NOMO-1 (cell line): ENCODE measurements around the gene DLG1.

Experiments used
- DNase-seq, 2 experiments: peaks; one replicate each; lab custom pipeline; 2025; ENCODE audit not compliant: unreplicated experiment in 2 of 2; lab: John Stamatoyannopoulos, UW

The DLG1 gene

DNA sequence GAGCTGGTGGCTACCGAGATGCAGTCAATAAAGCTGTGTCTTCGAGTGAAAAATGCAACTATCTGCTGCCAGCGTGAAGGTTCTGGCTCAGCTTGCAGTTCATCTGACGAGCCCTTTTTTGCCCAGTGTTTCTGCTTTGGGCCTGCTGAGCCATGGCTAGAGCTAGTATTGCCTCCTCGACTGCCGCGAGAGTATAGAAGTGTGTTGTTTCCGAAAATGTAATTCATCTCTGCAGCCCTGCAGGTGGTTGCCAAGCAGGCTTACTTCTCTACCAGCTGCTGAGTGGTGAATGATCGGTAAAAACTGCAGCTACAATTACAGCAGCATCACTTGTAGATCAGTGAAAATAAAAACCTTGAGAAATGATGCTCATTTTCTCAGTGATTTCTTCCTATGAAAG, 114.8 kb downstream of the DLG1 start:
- DNase-seq: no peak

DNA sequence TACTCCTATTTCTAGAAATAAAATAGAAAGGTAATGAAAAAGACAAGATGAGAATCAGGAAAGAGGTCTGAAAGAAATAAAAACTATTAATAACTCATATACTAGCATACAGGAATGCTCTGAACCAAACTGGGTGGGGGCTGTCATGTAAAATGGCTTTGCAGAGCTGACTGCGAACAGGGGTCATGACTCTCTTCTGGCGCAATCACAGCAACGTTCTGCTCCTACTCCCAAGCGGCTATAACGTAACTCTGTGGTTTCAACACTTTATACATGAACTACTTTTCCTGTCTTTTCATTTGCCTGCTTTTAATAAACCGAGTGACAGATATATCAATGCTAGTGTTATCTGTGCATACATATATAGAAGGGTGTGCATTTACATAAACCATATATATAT, 116.7 kb downstream of the DLG1 start:
- peak; percentile 81 to 97 for DNase-seq

DNA sequence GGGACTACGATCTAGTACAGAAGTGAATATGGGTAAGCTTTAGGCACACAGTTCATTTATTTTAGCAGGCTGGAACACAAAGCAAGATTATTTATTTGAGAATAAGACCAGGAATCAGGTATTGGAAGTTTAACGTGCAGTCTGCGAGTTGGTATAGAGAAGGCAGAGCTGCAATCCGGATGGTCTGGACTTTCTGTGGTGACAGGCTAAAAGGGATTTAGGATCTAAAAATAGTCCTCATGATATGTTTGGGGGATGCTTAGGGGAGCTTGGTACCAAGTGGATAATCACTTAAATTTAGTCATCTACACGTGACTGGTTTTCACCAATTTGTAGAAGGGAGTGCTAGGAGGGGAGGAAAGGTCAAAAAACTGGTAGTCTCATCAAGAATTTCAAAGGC, 119.4 kb downstream of the DLG1 start:
- no peak for DNase-seq

DNA sequence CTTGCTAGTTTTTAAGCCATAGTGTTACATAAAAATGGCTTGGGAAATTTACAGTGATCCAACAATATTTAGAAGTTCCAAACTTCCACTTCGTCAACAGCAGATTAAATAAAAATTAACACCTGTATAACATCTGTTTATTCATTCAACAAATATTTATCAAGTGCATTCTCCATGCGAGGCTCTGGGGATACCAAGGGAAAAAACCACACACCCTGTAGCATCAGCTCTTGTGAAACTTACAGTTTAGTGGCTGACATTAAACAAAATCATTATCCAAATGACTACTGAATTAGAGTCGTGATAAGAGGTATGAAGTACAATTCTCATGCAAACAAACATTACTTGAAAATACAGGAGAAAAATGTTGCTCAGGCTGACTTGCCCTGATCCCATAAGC, 122.9 kb downstream of the DLG1 start:
- DNase-seq: no peak

DNA sequence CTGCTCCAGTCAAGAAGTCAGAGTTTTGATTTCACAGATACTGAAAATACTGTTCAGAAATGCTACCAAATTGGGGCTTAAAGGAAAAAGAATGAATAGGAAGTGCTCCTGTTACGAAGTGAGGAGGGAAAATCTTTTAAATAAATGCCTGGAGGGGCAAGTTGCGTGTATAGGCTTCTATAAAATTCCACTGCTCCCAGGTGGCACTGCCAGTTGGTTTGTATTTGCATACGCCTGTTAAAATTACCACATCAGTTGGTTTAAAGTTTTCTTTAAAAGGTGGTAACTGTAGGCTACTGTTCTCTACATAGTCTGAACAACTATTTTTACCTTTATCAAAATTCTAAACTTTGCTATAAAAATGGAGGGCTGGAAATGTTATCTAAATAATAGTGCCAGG, 123.5 kb downstream of the DLG1 start:
- DNase-seq: no peak

DNA sequence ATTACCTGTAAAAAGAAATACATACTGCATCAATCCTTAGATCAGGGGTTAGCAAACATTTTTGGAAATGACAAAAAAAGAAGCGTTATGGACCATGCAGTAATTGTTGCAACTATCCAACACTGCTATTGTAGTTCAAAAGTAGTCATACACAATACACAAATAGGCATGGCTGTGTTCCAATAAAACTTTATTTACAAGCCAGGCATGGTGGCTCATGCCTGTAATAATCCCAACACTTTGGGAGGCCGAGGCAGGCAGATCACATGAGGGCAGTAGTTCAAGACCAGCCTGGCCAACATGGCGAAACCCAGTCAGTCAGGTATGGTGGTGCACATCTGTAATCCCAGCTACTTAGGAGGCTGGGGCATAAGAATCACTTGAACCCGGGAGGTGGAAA, 124.8 kb downstream of the DLG1 start:
- no peak for DNase-seq

DNA sequence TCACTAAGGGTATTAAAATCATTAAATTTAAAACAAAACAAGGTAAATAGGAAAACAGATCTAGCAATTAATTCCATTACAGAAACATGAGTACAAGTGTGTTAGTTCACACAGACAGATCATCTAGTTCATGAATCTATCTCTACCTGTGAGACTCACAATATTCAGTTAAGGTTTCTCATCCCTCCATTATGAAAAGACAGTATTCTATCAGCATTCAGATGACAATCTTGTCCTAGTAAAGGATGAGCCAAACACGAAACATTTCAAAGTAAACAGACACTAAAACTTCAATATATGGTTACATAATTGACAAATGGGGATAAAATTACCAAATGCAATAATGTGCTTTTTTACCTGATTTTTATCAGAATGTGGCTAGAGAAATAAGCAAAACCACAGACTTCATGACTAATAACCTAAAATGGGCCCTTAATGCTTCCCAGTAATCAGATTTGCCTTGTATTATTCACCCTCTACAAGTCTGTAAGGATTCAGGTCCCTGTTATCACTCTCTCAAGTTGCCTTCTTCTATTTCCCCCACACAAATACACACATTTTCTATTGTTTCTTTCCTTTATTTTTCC, 126.8 kb downstream of the DLG1 start:
- no peak for DNase-seq

DNA sequence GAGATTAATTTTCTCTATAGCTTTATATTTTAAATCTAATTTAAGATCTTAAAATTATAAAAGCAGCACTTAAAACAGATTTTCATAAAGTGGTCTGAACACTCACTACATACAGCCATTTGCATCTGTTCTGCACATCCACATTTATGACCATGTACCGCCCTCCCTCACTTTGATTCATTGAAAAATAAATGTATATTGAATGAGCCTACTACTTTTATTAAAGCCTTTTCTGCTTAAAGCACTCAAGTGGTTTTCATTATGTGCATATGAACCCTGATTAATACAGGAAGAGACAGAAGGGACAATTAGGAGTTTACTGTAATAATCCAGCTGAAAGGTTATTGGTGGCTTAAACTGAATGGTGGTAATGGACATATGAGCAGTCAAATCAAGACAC, 129.4 kb downstream of the DLG1 start:
- no peak for DNase-seq

DNA sequence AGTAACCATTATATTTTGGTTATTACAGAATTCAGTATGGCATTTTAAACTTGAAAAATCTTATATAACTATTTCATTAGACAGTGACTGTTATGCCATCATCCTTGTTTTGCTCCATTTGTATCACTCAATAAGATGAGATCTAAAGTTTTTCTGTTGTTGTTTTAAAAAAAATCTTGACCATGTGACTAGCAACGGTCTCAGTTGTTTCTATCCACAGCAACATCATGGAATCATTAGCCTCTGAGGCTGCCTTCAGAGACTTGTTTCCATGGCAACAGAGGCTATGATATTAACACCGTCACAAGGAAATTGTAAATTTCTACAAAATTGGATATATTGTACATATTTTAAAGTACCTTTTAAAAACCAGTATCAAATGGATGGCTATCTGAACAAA, 129.8 kb downstream of the DLG1 start:
- DNase-seq: no peak

DNA sequence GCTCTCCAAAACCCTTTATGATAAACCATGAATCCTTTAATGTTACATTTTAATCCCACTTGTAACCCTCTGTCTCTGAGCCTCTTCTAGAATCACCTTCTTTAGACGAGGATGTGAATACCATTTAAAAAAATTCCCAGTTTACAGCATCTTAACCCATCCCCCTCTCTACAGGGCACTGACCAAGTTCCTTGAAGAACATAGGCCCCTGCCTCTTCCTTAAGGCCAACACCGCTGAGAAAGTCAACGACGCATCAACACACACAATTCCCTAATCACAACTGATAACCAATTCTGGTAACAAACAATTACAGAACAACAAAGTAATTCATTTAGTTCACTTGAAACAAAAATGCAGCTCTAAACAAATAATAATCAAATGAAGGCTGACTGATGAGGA, 130.3 kb downstream of the DLG1 start:
- no peak for DNase-seq

DNA sequence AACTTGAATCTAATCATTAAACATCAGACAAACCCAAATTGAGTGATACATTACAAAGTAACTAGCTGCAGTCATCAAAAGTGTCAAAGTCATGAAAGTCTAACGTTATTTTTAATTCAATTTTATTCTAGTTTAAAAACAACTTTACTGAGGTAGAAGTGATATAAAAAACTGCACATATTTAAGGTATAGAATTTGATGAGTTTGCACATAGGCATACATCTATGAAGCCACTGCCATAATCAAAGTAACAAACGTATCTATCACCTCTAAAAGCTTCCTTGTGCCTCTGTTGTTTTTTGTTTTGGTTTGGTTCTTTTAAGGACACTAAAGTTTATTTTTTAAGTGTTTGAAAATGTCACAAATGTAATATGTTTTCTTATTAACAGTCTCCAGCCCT, 130.9 kb downstream of the DLG1 start:
- no peak for DNase-seq

DNA sequence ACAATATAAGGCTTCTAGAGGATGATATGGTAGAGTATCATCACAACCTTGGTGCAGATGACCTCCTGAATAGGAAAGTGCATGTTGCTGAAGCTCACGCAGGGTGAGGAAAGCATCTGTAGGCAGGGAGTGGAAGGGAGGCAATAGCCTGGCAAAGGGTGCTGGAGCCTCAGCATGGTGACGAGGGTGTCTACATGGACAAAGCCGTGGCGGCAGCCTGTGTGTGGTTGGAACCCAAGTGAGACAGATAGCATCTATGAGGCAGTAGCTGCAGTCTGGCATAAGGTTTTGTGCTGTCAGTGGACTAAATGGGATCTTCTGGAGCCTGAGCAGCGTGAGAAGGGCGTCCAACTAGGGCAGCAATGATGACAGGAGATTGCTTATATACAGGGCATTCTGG, 132.5 kb downstream of the DLG1 start:
- no peak for DNase-seq

DNA sequence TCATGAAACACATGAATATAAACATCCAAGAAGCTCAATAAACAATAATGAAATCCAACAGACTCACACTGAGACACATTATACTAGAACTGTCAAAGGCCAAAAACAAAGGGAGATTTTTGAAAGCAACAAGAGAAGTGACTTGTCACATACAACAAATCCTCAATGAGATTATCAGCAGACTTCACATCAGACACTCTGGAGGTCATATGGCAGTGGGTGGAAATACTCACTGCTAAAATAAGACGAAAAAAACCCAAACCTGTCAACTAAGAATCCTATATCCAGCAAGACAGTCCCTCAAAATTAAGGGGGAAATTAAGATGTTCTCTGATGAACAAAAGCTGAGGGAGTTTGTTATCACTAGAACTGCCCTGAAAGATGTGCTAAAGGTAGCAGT, 143.4 kb downstream of the DLG1 start:
- no peak for DNase-seq

DNA sequence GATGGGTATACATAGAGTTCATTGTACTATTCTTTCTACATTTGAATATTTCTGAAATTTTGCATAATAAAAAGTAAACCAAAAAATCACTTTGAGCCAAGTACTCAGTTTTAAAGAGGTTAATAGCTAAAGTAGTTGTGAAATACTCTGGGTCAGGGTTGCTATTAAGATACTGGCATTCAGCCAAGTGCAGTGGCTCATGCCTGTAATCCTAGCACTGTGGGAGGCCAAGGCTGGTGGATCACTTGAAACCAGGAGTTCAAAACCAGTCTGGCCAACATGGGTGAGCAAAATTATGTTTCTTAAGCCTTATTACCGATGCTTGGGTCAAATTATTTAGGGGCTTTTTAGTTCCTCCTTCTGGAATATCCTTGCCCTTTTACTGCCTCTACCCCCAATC, 146.8 kb downstream of the DLG1 start:
- peak; percentile 64 to 72 for DNase-seq

DNA sequence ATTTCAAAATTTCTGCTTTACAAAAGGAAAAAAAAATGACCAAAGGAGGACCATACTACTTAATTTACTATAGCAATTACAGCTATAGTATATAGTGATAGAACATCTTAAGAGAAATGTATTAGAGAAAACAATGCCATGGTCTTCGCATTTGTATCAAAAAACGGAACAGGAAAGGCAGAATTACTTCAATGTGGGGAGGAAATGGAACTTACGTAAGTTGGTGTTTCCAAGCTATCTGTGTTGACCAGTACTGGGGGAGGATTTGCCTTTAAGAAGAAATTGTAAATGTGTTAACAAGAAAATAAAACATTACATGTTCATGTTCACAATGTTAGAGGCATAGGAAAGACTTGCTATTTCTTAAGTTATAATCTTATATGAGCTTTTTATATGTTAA, 148.9 kb downstream of the DLG1 start:
- DNase-seq: peak; percentile 77 to 96

DNA sequence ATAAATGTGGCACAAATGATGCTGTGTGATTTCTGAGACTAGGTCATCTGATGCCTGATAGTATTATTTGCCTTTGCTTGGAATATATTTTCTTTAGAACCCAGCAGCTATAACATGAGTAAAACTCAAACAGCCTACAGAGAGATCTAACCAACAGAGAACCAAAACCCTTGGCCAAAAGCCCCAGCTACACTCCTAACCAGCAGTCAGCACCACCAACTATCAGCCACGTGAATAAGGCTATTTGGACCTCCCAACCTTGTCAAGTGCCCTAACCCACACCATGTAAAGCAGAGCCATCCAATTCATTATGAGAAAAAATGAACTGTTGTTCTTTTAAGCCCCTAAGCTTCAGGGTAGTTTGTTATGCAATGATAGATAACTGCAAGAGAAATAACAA, 154.2 kb downstream of the DLG1 start:
- DNase-seq: no peak

DNA sequence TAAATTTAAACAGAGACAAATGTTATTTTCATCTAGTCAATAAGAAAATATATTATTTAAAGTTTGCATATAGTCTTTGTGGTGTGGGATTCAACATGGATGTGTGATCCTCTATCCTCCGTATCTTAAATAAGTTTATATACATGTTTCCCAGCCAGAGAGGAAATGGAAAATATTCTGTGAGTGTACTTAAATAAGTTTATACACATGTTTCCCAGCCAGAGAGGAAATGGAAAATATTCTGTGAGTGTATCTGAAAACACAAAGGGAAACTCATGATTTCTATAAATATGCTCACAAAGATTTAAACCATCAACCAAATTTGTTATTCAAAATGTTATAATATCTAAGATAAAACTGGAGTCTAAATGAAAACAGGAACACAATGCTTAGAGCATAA, 158.8 kb downstream of the DLG1 start:
- DNase-seq: no peak

DNA sequence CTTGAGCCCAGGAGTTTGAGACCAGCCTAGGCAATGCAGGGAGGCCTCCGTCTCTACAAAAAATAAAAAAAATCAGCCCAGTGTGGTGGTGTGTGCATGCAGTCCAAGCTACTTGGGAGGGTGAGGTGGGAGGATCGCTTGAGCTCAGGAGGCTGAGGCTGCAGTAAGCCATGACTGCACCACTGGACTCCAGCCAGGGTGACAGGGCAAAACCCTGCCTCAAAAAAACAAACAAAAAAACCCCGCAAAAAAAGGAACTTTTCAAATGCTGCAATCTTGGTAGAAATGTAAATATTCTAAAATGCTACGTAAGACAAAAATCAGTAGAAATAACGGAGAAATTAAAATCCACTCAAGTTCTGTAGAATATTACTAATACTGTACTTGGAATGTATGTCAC, 160.7 kb downstream of the DLG1 start:
- DNase-seq: no peak

DNA sequence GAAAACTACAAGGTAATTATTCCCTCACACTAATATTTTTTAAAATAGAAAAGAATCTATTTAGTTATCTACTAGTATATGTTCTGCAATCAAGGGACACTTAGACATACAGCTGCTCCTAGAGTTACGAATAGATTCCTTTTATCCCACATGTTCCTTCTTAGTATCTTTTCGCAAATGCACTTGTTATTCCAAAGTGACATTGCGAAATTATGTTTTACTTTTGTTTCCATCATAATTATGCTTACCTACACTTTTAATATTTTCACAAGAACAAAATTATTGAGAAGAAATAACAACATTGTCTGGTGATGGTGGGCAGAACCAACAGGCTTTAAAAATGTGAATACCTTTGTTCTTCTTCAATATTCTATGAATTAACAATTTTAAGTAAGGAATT, 161.7 kb downstream of the DLG1 start:
- no peak for DNase-seq

DNA sequence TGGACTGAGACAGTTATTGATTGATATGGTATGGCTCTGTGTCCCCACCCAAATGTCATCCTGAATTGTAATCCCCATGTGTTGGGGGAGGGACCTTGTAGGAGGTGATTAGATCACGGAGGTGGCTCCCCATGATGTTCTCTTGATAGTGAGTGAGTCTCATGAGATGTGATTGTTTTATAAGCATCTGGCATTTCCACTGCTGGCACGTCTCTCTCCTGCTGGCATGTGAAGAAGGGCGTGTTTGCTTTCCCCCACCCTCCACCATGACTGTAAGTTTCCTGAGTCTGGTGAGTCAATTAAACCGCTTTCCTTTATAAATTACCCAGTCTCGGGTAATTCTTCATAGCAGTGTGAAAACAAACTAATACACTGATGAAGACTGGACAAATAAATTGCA, 163.2 kb downstream of the DLG1 start:
- DNase-seq: no peak

DNA sequence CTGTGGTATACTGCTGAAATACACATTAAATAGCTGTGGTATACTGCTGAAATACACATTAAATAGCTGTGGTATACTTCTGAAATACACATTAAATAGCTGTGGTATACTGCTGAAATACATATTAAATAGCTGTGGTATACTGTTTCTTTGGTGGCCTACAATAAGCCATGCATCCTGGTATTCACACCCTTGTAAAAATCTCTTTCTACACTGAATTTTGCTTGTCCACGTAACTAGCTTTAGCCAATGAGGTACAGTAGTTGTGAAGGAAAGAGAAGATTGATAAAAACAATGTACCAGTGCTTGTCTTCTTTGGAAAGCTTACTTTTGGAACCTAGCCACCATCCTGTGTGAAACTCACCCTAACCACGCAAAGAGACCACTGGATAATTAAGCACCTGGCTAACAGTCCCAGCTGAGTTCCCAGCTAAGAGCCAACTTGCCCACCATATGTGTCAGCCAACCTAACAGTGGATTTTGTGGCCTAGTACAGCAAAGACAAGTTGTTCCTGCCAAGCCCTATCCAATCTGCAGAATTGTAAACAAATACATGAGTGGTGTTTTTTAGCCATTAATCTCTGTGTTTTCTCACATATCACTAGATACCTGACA, 165.4 kb downstream of the DLG1 start:
- DNase-seq: no peak

DNA sequence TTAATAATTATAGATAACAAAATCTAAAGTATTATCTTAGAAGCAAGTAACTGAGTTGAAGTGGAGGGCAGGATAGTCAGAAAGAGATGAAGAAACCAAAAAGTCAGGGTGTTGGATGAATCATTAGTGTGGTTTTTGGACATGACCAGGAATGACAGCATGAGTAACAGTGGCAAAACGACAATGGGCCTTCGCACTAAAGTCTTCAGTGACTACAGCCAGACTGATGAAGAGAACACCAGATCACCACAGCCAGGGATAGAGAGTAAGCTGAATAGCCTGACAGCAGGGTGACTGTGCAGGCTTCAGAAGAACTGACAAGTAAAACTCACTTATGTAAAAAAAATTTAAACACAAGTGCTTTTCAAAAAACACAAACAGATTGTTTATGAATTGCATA, 172.8 kb downstream of the DLG1 start:
- peak; percentile 32 to 79 for DNase-seq

DNA sequence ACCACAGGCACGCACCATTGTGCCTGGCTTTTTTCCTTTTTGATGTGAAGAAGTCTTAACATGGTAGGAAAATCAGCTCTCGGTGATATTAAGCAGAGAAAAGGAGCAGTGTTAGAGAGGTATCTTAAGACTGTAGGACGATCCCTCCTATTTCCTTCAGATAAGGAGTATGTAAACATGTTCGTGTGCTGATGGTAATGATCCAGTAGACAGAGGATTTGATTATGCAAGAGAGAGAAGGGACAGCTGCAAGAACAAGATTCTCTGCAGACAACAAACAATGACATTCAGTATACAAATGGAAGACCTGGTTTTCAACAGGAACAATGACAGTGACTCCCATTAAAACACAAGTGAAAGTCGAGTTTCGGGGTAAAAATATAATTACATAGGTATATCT, 173.7 kb downstream of the DLG1 start:
- DNase-seq: peak in 1 of 2 experiments; percentile 46
